Cardiac fibroblast (primary cell): Measurements from ENCODE around the gene OPCML.

ENCODE experiments used
- DNase-seq, 2 donors: peaks; one replicate each; pipeline versions ENCODE4 v3.0.0 to v3.0.0-alpha.2; 2010; ENCODE audit warnings: low read depth in 2 of 2
- H3K4me3 ChIP-seq, 2 donors: replicated peaks in 1 of 2; 1 replicate in 1 of 2; 2 replicates in 1 of 2; pipeline ENCODE4 v1.5.1; 2011; ENCODE audit warnings: low read depth in 2 of 2, low read length in 2 of 2, mild to moderate bottlenecking in 2 of 2, moderate library complexity in 1 of 2
- TF ChIP-seq, protein P1 (sequence below): IDR thresholded peaks from one replicate; pipeline ENCODE4 v1.5.1; 2011; ENCODE audit warnings: low read depth, mild to moderate bottlenecking, low read length, inconsistent platforms

OPCML gene

GRCh38 chr11:133570376-133570775 is 38.1 kb upstream of the OPCML start:
- no peak overlapping the region for H3K4me3 ChIP-seq
- TF ChIP-seq, protein P1, sequence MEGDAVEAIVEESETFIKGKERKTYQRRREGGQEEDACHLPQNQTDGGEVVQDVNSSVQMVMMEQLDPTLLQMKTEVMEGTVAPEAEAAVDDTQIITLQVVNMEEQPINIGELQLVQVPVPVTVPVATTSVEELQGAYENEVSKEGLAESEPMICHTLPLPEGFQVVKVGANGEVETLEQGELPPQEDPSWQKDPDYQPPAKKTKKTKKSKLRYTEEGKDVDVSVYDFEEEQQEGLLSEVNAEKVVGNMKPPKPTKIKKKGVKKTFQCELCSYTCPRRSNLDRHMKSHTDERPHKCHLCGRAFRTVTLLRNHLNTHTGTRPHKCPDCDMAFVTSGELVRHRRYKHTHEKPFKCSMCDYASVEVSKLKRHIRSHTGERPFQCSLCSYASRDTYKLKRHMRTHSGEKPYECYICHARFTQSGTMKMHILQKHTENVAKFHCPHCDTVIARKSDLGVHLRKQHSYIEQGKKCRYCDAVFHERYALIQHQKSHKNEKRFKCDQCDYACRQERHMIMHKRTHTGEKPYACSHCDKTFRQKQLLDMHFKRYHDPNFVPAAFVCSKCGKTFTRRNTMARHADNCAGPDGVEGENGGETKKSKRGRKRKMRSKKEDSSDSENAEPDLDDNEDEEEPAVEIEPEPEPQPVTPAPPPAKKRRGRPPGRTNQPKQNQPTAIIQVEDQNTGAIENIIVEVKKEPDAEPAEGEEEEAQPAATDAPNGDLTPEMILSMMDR, result no peak
- no peak for DNase-seq

DNA sequence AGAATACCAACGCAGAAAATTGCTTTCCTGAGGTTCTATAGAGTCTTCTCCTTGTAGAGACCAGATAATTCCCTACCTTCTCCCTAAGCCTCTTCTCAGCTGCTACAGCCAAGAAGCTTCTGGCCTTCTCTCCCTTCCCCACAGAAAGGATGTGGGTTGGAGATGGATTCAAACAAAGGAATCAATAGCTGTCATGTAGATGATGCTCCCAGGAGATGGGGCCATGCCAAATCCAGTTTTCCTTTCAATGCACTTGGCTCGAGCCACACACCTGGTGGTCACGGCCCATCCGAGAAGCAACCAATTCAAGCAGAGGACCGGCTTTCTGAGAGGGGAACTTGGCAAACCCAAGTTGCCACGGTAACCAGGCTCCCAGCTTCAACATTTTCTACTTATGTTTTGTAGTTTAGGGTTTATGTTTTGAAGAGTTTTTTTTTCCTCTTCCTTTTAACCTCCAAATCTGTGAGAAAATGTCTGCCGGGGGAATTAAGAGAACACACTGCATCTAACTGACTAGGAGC is 31.3 kb upstream of the OPCML start:
- no peak for DNase-seq
- H3K4me3 ChIP-seq, result no peak overlapping the region
- TF ChIP-seq, protein P1, result no peak

GRCh38 chr11:133560472-133560855 is 28.2 kb upstream of the OPCML start:
- H3K4me3 ChIP-seq, result no peak overlapping the region
- TF ChIP-seq, protein P1, result no peak
- no peak for DNase-seq

DNA sequence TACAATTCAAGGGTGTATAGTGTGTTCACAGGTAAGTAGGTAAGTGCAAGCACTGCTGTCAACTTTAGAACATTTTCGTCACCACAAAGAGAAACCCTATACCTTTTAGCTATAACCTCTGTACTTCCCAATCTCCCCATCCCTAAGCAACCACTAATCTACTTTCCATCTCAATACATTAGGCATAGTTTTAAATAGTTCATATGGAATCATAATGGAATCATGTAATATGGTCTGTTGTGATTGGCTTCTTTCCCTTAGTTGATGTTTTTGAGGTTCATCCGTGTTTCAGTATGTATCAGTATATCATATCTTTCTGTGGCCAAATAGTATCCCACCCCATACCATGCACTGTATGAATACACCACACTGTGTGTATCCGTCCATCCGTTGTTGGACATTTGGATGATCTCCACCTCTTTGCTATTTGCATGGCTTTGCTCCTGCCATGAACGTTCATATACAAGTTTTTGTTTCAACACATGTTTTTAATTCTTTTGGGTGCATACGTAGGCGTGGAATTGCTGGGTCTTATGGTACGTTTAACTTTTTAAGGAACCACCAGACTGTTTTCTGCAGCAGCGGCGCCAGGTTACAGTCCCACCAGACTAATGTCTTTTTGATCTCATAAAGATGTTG is 27.7 kb upstream of the OPCML start:
- DNase-seq, result no peak
- TF ChIP-seq, protein P1, result no peak
- no peak overlapping the region for H3K4me3 ChIP-seq

- H3K4me3 ChIP-seq, result no peak overlapping the region
- TF ChIP-seq, protein P1, result no peak
- no peak for DNase-seq
Observed at GRCh38 chr11:133559382-133559781, 27.1 kb upstream of the OPCML start.

DNA sequence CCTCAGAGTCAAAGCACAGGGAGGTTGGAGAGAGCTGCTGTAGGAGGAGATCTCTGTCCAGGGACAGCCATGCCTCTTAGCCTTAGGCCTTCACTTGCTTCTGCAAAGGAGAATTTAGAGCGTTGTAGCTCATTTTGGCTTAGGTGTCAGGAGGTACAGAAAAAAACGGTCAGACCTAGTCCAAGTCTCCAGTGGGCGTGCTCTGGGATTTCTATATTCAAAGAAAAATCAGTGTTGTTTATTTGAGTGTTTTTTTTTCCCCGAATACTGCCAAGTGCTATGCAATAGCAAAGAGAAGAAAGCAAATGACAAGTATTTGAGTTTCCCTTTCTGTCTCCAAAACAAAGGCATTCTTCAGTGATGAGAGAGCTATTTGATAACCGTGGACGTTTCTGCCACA is 22.7 kb upstream of the OPCML start:
- no peak overlapping the region for H3K4me3 ChIP-seq
- DNase-seq, result no peak
- TF ChIP-seq, protein P1, result no peak
